Heart left ventricle (tissue), 16 donors: ENCODE data around the gene DTX1. TPM values are rescaled to one million over a fixed set of nuclear protein-coding genes. Genes with fewer than 3 reads are reported as not detected.

Experiments used
- ATAC-seq, 4 donors: fragments of 200-7000 bp; cut with Tn5 transposase; one replicate each; pipeline ENCODE4 v1.9.1; 2020 to 2022; ENCODE audit warnings: moderate library complexity in 4 of 4, mild to moderate bottlenecking in 3 of 4, moderate number of reproducible peaks in 1 of 4
- DNase-seq, 5 donors: peaks; one replicate each; pipeline ENCODE4 v3.0.0-alpha.2; 2020
- H3K27ac ChIP-seq, 12 donors: fragments of 200-600 bp; sonication (generic) in 4 of 12; one replicate each; pipeline versions ENCODE4 v1.5.0 to v1.8.0; 2016 to 2022; ENCODE audit warnings: mild to moderate bottlenecking in 2 of 12
- H3K27me3 ChIP-seq, 9 donors: fragments of 200-600 bp; sonication (generic) in 2 of 9; one replicate each; pipeline versions ENCODE4 v1.5.1 to v1.8.0; 2016 to 2022; ENCODE audit warnings: mild to moderate bottlenecking in 3 of 9
- H3K36me3 ChIP-seq, 9 donors: fragments of 200-600 bp; sonication (generic) in 2 of 9; one replicate each; pipeline versions ENCODE4 v1.5.0 to v1.8.0; 2018 to 2022; ENCODE audit warnings: mild to moderate bottlenecking in 2 of 9
- H3K4me1 ChIP-seq, 12 donors: fragments of 200-600 bp; sonication (generic) in 4 of 12; one replicate each; pipeline versions ENCODE4 v1.5.0 to v1.8.0; 2016 to 2022; ENCODE audit warnings: mild to moderate bottlenecking in 3 of 12
- H3K4me3 ChIP-seq, 12 donors: fragments of 200-600 bp; sonication (generic) in 4 of 12; one replicate each; pipeline versions ENCODE4 v1.5.0 to v1.8.0; 2017 to 2022; ENCODE audit warnings: mild to moderate bottlenecking in 9 of 12, moderate library complexity in 4 of 12
- H3K9me3 ChIP-seq, 12 donors: fragments of 200-600 bp; sonication (generic) in 4 of 12; one replicate each; pipeline versions ENCODE4 v1.5.0 to v1.8.0; 2016 to 2022; ENCODE audit warnings: mild to moderate bottlenecking in 1 of 12
- CTCF ChIP-seq, 12 donors: fragments of 200-600 bp; sonication (generic) in 4 of 12; IDR thresholded peaks; one replicate each; pipeline versions ENCODE4 v1.5.0 to v1.8.0; 2018 to 2022; ENCODE audit warnings: antibody characterized with exemption in 12 of 12, mild to moderate bottlenecking in 5 of 12
- POLR2A ChIP-seq, 2 donors: fragments of 450-650 bp; IDR thresholded peaks; one replicate each; pipeline ENCODE4 v1.6.1; 2017; ENCODE audit warnings: antibody characterized with exemption in 2 of 2, mild to moderate bottlenecking in 2 of 2, moderate library complexity in 2 of 2
- WGBS, 4 donors: extraction: QIAGEN DNeasy Blood & Tissue Kit in 2 of 4; methylation state at CpG; one replicate each; pipeline versions ENCODE4 v1.1.5 to v1.1.7; 2013 to 2018; 5-methylcytosine and 5-hydroxymethylcytosine counted together
- intact Hi-C, 10 donors: fragments of 100-400 bp; cut with DNase I; formaldehyde crosslinking; loops; one replicate each; pipeline versions ENCODE4 v1.11.1 to v1.14.2; 2022
- polyA plus RNA-seq, 2 donors: library from polyadenylated mRNA; stranded (reverse); fragments of 200-250 nt; gene quantifications; one replicate each; pipeline ENCODE4 v1.2.3, GENCODE V29; 2013
- total RNA-seq, 9 donors: library from RNA; depleted of rRNA in 2 of 9; stranded (reverse); fragments of >200 nt in 2 of 9; fragmentation: NEBNext Ultra II Directional in 3 of 9; extraction: Animal tissue kit (Norgen Biotek cat#: 25700) in 3 of 9; gene quantifications; one replicate each; pipeline versions ENCODE4 v1.1.0 to v1.2.4, GENCODE V29; 2016 to 2023
- donor health status: ischemic (EF 13 %, LVEDD 7.1; RV severe dilation, severe dysfunction).
- donor health status: healthy with polysubstance abuse.
- donor health status: DM: no; HTN: yes; CAD: no.
- donor health status: DM: no; HTN: no; CAD: no.
- donor health status: ischemic (EF 25% LVEDD 6.9; RV normal size, moderate dysfunction).
- donor health status: ischemic (EF 25% LVEDD 5.7; RV mildly dilated, moderate dysfunction).
- donor health status: healthy.
- donor health status: DM: yes; HTN: yes; CAD: no.
- donor health status: ischemic (EF 35%, LVEDD 5.7; RV mildly dilated, moderate dysfunction).
- donor health status: nonischemic (EF 11% LVEDD 7.7; RV severe dilation, severe dysfunction).
- donor health status: DM: yes; HTN: yes; CAD: no.
- donor health status: PGD.
- donor health status: ischemic (EF 29% LVEDD 5.4; RV normal size, mild dysfunction).
- donor health status: nonischemic (EF 23%, LVEDD 6.1; RV moderate dilation, normal function).

The DTX1 gene
- total and polyA plus RNA-seq, 11 donors = 0.50 to 3.2 (median 1.8) TPM

GRCh38 chr12:113066813-113067400 is 10.4 kb downstream of the DTX1 start:
- H3K27me3 ChIP-seq = peaks cover 0 to 24% (median 11%) of the 10 kb centered on the region in 9 donors
- H3K9me3 ChIP-seq = no peaks in the 10 kb centered on the region
- DNase-seq (no peak), ATAC-seq (no peak)
- intact Hi-C loops = no loop called here
- H3K36me3 ChIP-seq = no peaks in the 10 kb centered on the region
- H3K4me1 ChIP-seq = peaks cover 0 to 26% (median 11%) of the 10 kb centered on the region in 12 donors
- no peak for TF ChIP-seq CTCF (IDR thresholded peaks at IDR 0.05)
- TF ChIP-seq POLR2A (IDR thresholded peaks at IDR 0.05) = no peak
- no peak overlapping the region for H3K27ac ChIP-seq
- 62 to 67% (median 63%) methylated on average over 6 to 13 of the region's 13 CpGs for WGBS, 4 donors
- H3K4me3 ChIP-seq = no peak overlapping the region

GRCh38 chr12:113067987-113068935 is 11.7 kb downstream of the DTX1 start:
- Histone ChIP-seq H3K4me3 (no peak overlapping the region), H3K27ac (no peak overlapping the region), H3K36me3 (no peaks in the 10 kb centered on the region), H3K9me3 (no peaks in the 10 kb centered on the region), H3K27me3 (peaks cover 0 to 20% (median 8%) of the 10 kb centered on the region in 9 donors), H3K4me1 (peaks cover 0 to 26% (median 12%) of the 10 kb centered on the region in 12 donors)
- ATAC-seq = no peak
- 89 to 91% (median 90%) methylated on average over 10 of the region's 10 CpGs for WGBS, 4 donors
- no peak for DNase-seq
- TF ChIP-seq POLR2A (IDR thresholded peaks at IDR 0.05) (no peak), CTCF (IDR thresholded peaks at IDR 0.05) (no peak)
- intact Hi-C loops = no loop called here

DNA sequence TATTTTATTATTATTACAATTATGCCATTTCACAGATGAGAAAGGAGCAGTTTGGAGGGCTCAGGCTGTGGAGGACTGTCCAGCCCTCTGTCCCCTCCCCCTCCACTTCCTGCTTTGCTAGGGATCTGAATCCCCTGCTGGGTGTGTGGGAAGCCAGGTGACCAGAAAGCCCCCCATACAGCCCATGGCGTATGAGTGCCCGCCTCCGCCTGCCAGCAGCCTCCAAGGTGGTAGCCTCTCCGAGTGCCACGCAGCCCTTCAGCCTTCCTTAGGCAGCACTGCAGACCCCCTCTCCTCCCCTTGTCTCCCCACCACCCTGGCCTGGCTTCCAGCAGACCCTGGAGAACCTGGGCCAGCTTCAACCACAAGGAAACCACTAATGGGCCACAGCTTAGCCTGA is 12.6 kb downstream of the DTX1 start:
- Histone ChIP-seq H3K9me3 (no peaks in the 10 kb centered on the region), H3K27ac (peak overlapping the region in 5 of 12 donors; percentile 5 to 60 (median 16)), H3K27me3 (peaks cover 0 to 12% (median 5%) of the 10 kb centered on the region in 9 donors), H3K4me1 (peaks cover 0 to 26% (median 12%) of the 10 kb centered on the region in 12 donors), H3K4me3 (no peak overlapping the region), H3K36me3 (no peaks in the 10 kb centered on the region)
- no peak for DNase-seq
- intact Hi-C loops = no loop called here
- no peak for TF ChIP-seq CTCF (IDR thresholded peaks at IDR 0.05)
- WGBS, 4 donors = 67 to 74% (median 71%) methylated on average over 5 of the region's 5 CpGs
- no peak for ATAC-seq

DNA sequence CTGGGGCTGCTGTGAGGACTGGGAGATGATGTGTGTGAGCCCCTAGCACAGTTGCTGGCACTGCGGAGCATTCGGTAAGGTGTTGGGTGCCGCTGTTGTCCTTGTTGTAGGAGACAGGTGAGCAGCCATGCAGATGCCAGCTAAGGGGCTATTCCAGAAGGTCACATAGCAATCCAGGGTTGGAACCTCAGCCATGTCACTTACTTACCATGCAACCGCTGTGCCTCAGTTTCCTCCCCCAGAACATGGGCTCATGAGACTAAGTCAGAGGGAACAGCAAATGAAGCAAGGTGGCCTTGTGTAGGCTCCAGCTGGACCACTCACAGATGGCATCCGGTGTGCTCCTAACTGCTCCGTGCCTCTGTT is 13.2 kb downstream of the DTX1 start:
- Histone ChIP-seq H3K27ac (peak overlapping the region in 6 of 12 donors; percentile 5 to 60 (median 36)), H3K9me3 (no peaks in the 10 kb centered on the region), H3K4me3 (no peak overlapping the region), H3K27me3 (peaks cover 0 to 6% (median 3%) of the 10 kb centered on the region in 9 donors), H3K4me1 (peaks cover 0 to 26% (median 12%) of the 10 kb centered on the region in 12 donors), H3K36me3 (no peaks in the 10 kb centered on the region)
- DNase-seq (no peak), ATAC-seq (no peak)
- WGBS, 4 donors = 77 to 88% (median 87%) methylated on average over 4 to 6 of the region's 6 CpGs
- TF ChIP-seq CTCF (IDR thresholded peaks at IDR 0.05) = no peak
- TF ChIP-seq POLR2A (IDR thresholded peaks at IDR 0.05) = no peak
- intact Hi-C loops = no loop called here
